ENCODE results near the gene PDCD2L. TPM values are rescaled to one million over a fixed set of nuclear protein-coding genes. Genes with fewer than 3 reads are reported as not detected.

The PDCD2L gene
- total and polyA plus RNA-seq, 9 of the 15 experiments (the other 6 are each of a cell fraction or from before 2014, with no cell fraction given), result 12.1 to 68.5 (median 56.3) TPM

GRCh38 chr19:34365463-34366401 lies 38.5 kb upstream of the PDCD2L start (continued):
- TF ChIP-seq ZBTB7A (IDR thresholded peaks at IDR 0.05; ENCODE audit: borderline replicate concordance, control insufficient read depth, low read depth, low read length), result peak; percentile 11; the same call in 1 of the 2 replicates
- no peak for TF ChIP-seq EZH2 (IDR thresholded peaks at IDR 0.05; ENCODE audit: borderline replicate concordance, low read depth, low read length)
- TF ChIP-seq ZNF12 (CRISPR knock-in tag; IDR thresholded peaks at IDR 0.05), result peak; percentile 60; the same call in 1 of the 2 replicates
- TF ChIP-seq BCOR (IDR thresholded peaks at IDR 0.05), result no peak
- peak; percentile 51; the same call in 1 of the 2 replicates for TF ChIP-seq EGR1 (conservative IDR thresholded peaks at IDR 0.05)
- TF ChIP-seq ZNF184 (CRISPR knock-in tag; IDR thresholded peaks at IDR 0.05), result no peak
- TF ChIP-seq RBFOX2 (IDR thresholded peaks at IDR 0.05; ENCODE audit: low read depth, low read length), result peak; percentile 78
- TF ChIP-seq ZEB2 (IDR thresholded peaks at IDR 0.05), result no peak
- TF ChIP-seq, protein P1, sequence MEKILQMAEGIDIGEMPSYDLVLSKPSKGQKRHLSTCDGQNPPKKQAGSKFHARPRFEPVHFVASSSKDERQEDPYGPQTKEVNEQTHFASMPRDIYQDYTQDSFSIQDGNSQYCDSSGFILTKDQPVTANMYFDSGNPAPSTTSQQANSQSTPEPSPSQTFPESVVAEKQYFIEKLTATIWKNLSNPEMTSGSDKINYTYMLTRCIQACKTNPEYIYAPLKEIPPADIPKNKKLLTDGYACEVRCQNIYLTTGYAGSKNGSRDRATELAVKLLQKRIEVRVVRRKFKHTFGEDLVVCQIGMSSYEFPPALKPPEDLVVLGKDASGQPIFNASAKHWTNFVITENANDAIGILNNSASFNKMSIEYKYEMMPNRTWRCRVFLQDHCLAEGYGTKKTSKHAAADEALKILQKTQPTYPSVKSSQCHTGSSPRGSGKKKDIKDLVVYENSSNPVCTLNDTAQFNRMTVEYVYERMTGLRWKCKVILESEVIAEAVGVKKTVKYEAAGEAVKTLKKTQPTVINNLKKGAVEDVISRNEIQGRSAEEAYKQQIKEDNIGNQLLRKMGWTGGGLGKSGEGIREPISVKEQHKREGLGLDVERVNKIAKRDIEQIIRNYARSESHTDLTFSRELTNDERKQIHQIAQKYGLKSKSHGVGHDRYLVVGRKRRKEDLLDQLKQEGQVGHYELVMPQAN (IDR thresholded peaks at IDR 0.05; ENCODE audit: borderline replicate concordance), result peak; percentile 50; the same call in 1 of the 2 replicates
- TF ChIP-seq, protein P2, sequence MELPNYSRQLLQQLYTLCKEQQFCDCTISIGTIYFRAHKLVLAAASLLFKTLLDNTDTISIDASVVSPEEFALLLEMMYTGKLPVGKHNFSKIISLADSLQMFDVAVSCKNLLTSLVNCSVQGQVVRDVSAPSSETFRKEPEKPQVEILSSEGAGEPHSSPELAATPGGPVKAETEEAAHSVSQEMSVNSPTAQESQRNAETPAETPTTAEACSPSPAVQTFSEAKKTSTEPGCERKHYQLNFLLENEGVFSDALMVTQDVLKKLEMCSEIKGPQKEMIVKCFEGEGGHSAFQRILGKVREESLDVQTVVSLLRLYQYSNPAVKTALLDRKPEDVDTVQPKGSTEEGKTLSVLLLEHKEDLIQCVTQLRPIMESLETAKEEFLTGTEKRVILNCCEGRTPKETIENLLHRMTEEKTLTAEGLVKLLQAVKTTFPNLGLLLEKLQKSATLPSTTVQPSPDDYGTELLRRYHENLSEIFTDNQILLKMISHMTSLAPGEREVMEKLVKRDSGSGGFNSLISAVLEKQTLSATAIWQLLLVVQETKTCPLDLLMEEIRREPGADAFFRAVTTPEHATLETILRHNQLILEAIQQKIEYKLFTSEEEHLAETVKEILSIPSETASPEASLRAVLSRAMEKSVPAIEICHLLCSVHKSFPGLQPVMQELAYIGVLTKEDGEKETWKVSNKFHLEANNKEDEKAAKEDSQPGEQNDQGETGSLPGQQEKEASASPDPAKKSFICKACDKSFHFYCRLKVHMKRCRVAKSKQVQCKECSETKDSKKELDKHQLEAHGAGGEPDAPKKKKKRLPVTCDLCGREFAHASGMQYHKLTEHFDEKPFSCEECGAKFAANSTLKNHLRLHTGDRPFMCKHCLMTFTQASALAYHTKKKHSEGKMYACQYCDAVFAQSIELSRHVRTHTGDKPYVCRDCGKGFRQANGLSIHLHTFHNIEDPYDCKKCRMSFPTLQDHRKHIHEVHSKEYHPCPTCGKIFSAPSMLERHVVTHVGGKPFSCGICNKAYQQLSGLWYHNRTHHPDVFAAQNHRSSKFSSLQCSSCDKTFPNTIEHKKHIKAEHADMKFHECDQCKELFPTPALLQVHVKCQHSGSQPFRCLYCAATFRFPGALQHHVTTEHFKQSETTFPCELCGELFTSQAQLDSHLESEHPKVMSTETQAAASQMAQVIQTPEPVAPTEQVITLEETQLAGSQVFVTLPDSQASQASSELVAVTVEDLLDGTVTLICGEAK (IDR thresholded peaks at IDR 0.05), result 0 out of 2 replicates have a peak, but pooled peaks have one; percentile 18
- TF ChIP-seq, protein P2 (CRISPR knock-in tag; IDR thresholded peaks at IDR 0.05), result no peak
- TF ChIP-seq SETDB1 (IDR thresholded peaks at IDR 0.05; ENCODE audit: low read length), result no peak
- TF ChIP-seq LARP7 (IDR thresholded peaks at IDR 0.05), result no peak
- TF ChIP-seq ETV6 (IDR thresholded peaks at IDR 0.05; ENCODE audit: borderline replicate concordance in 1 of 2, low read depth in 2 of 2, low read length in 1 of 2), result no peak
- TF ChIP-seq ETV6 (CRISPR knock-in tag; IDR thresholded peaks at IDR 0.05; ENCODE audit: borderline replicate concordance), result 0 out of 2 replicates have a peak, but pooled peaks have one; percentile 65
- no peak for TF ChIP-seq ZKSCAN8 (CRISPR knock-in tag; IDR thresholded peaks at IDR 0.05)
- TF ChIP-seq HDAC2 (IDR thresholded peaks at IDR 0.05), result no peak
- TF ChIP-seq DNMT1 (IDR thresholded peaks at IDR 0.05), result no peak

All from K562 (cell line).